ENCODE measurements around the gene LRRC1.

Gene LRRC1

GRCh38 chr6:53928641-53929040 is 133.8 kb downstream of the LRRC1 start:
- TF ChIP-seq EZH2 (IDR thresholded peaks at IDR 0.05; ENCODE audit: borderline replicate concordance, low read depth, low read length, severe bottlenecking): no peak
- TF ChIP-seq, protein P1, sequence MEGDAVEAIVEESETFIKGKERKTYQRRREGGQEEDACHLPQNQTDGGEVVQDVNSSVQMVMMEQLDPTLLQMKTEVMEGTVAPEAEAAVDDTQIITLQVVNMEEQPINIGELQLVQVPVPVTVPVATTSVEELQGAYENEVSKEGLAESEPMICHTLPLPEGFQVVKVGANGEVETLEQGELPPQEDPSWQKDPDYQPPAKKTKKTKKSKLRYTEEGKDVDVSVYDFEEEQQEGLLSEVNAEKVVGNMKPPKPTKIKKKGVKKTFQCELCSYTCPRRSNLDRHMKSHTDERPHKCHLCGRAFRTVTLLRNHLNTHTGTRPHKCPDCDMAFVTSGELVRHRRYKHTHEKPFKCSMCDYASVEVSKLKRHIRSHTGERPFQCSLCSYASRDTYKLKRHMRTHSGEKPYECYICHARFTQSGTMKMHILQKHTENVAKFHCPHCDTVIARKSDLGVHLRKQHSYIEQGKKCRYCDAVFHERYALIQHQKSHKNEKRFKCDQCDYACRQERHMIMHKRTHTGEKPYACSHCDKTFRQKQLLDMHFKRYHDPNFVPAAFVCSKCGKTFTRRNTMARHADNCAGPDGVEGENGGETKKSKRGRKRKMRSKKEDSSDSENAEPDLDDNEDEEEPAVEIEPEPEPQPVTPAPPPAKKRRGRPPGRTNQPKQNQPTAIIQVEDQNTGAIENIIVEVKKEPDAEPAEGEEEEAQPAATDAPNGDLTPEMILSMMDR (IDR thresholded peaks at IDR 0.05; ENCODE audit: borderline replicate concordance, extremely low read depth, low read length, poor library complexity, severe bottlenecking): no peak
- H3K4me3 ChIP-seq (ENCODE audit: low read depth in 1 of 2, low read length in 2 of 2): no peak overlapping the region
- no peak overlapping the region for H3K27ac ChIP-seq (ENCODE audit: low read length)
- DNase-seq (no peak), ATAC-seq (ENCODE audit: insufficient read depth, low read depth) (no peak)
- H3K79me2 ChIP-seq (ENCODE audit: insufficient read depth, low read length): no peaks in the 10 kb centered on the region
- H3K36me3 ChIP-seq (ENCODE audit: insufficient read depth, low read length): peaks cover 11% of the 10 kb centered on the region; the same call in 1 of the 2 replicates
- no peaks in the 10 kb centered on the region for H3K27me3 ChIP-seq (ENCODE audit: insufficient read depth, low read length, poor library complexity)
- no peaks in the 10 kb centered on the region for H3K9me3 ChIP-seq (ENCODE audit: insufficient read depth, low read length, severe bottlenecking)
- no peak overlapping the region for H3K9ac ChIP-seq (ENCODE audit: low read depth, low read length)
- H4K20me1 ChIP-seq (ENCODE audit: insufficient read depth, low read length): no peaks in the 10 kb centered on the region
- H2AFZ ChIP-seq (ENCODE audit: low read depth, low read length): no peak overlapping the region
- H3K4me1 ChIP-seq (ENCODE audit: insufficient read depth, low read length): peaks cover 25% of the 10 kb centered on the region
- H3K4me2 ChIP-seq (ENCODE audit: insufficient read depth, low read length): no peak overlapping the region

- peaks cover 25% of the 10 kb centered on the region for H3K4me1 ChIP-seq (ENCODE audit: insufficient read depth, low read length)
- H3K4me3 ChIP-seq (ENCODE audit: low read depth in 1 of 2, low read length in 2 of 2): no peak overlapping the region
- H3K9me3 ChIP-seq (ENCODE audit: insufficient read depth, low read length, severe bottlenecking): no peaks in the 10 kb centered on the region
- H3K27me3 ChIP-seq (ENCODE audit: insufficient read depth, low read length, poor library complexity): no peaks in the 10 kb centered on the region
- H2AFZ ChIP-seq (ENCODE audit: low read depth, low read length): no peak overlapping the region
- no peak overlapping the region for H3K4me2 ChIP-seq (ENCODE audit: insufficient read depth, low read length)
- no peak for TF ChIP-seq EZH2 (IDR thresholded peaks at IDR 0.05; ENCODE audit: borderline replicate concordance, low read depth, low read length, severe bottlenecking)
- TF ChIP-seq, protein P1 (IDR thresholded peaks at IDR 0.05; ENCODE audit: borderline replicate concordance, extremely low read depth, low read length, poor library complexity, severe bottlenecking): no peak
- no peaks in the 10 kb centered on the region for H3K79me2 ChIP-seq (ENCODE audit: insufficient read depth, low read length)
- no peak overlapping the region for H3K9ac ChIP-seq (ENCODE audit: low read depth, low read length)
- no peak overlapping the region for H3K27ac ChIP-seq (ENCODE audit: low read length)
- ATAC-seq (ENCODE audit: insufficient read depth, low read depth): no peak
- H3K36me3 ChIP-seq (ENCODE audit: insufficient read depth, low read length): peaks cover 11% of the 10 kb centered on the region; the same call in 1 of the 2 replicates
- DNase-seq: no peak
- no peaks in the 10 kb centered on the region for H4K20me1 ChIP-seq (ENCODE audit: insufficient read depth, low read length)
Measured at GRCh38 chr6:53929041-53929820, 134.4 kb downstream of the LRRC1 start.

- Histone ChIP-seq H3K27me3 (ENCODE audit: insufficient read depth, low read length, poor library complexity) (no peaks in the 10 kb centered on the region), H3K36me3 (ENCODE audit: insufficient read depth, low read length) (peaks cover 11% of the 10 kb centered on the region; the same call in 1 of the 2 replicates), H4K20me1 (ENCODE audit: insufficient read depth, low read length) (no peaks in the 10 kb centered on the region), H3K27ac (ENCODE audit: low read length) (no peak overlapping the region), H3K9me3 (ENCODE audit: insufficient read depth, low read length, severe bottlenecking) (no peaks in the 10 kb centered on the region), H3K4me2 (ENCODE audit: insufficient read depth, low read length) (no peak overlapping the region), H3K4me3 (ENCODE audit: low read depth in 1 of 2, low read length in 2 of 2) (no peak overlapping the region), H3K4me1 (ENCODE audit: insufficient read depth, low read length) (peaks cover 25% of the 10 kb centered on the region), H2AFZ (ENCODE audit: low read depth, low read length) (no peak overlapping the region), H3K79me2 (ENCODE audit: insufficient read depth, low read length) (no peaks in the 10 kb centered on the region), H3K9ac (ENCODE audit: low read depth, low read length) (no peak overlapping the region)
- no peak for DNase-seq
- ATAC-seq (ENCODE audit: insufficient read depth, low read depth): no peak
- TF ChIP-seq, protein P1 (IDR thresholded peaks at IDR 0.05; ENCODE audit: borderline replicate concordance, extremely low read depth, low read length, poor library complexity, severe bottlenecking): no peak
- no peak for TF ChIP-seq EZH2 (IDR thresholded peaks at IDR 0.05; ENCODE audit: borderline replicate concordance, low read depth, low read length, severe bottlenecking)
Measured at GRCh38 chr6:53929821-53930120, 135.0 kb downstream of the LRRC1 start.

All from DND-41 (cell line).